Measurements from ENCODE around the gene SCYL1.

SCYL1 gene

DNA sequence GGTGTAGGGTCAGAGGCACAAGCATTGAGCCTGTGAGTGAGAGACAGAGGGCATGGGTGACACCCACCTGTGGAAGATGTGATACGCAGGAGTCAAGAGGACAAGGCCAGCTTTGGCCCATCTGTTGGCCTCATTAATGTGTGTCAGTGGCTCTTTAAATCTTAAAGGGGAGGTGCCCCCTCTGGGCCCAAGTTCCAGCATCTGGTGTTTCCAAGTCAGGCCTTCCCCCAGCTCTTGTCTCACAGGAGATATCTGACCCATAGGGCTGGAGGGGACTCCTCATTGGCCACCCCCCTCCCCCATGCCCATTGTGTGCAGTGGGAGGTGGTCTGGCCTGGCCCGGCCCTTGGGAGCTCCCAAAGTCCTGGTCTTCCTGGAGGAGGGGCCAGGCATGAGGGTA is 61.8 kb downstream of the SCYL1 start:
- no peak for DNase-seq
